G401 (cell line): ENCODE data around the gene RNU7-1. TPM values are rescaled to one million over a fixed set of nuclear protein-coding genes. Genes with fewer than 3 reads are reported as not detected.
"Not testable (repeated sequence)": the region's sequence is repeated elsewhere in the genome, so short reads cannot be mapped to it uniquely, and the experiment has no call there.

Experiments used
- DNase-seq: peaks from one replicate; pipeline ENCODE4 v3.0.0-alpha.2; 2015; ENCODE audit warnings: low spot score
- in situ Hi-C: cut with HindIII; loops from 2 replicates; pipeline ENCODE4 v1.10.0; 2016; ENCODE audit warnings: low sequenced_read_pairs, mixed read lengths
- total RNA-seq: library from RNA; depleted of rRNA; stranded (reverse); fragments of >200 nt; shearing (Covaris generic); gene quantifications from 2 replicates; pipeline ENCODE4 v1.2.3, GENCODE V29; 2014; rRNA removed

RNU7-1 gene
- total RNA-seq, result not detected in 2 replicates

DNA sequence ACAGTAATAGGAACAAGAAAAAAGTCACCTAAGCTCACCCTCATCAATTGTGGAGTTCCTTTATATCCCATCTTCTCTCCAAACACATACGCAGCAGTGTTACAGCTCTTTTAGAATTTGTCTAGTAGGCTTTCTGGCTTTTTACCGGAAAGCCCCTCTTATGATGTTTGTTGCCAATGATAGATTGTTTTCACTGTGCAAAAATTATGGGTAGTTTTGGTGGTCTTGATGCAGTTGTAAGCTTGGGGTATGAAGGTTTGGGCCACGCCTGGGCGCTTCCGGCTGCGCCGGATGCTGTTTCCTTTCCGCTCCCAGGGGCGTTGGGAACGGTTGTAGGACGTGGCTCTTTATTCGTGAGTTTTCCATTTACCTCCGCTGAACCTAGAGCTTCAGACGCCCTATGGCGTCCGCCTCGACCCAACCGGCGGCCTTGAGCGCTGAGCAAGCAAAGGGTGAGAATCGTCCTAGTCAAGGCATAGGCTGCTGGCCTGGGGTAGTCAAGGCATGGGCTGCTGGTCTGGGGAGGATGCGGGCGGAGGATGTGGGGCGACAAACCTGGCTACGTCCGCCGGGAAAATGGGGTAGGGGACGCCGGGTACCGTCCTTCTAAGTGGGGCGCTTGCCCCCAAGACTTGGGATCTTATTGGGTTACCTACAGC is at the start of gene RNU7-1, which contains the start of gene C12orf57:
Gene RNU7-1 (plus strand): TSS at position 95 of the 659 bp plus-strand sequence.
Gene C12orf57 (plus strand): TSS at position 301 of the 659 bp plus-strand sequence. CDS start 100 bp downstream, at position 401.
- in situ Hi-C loops, result no loop called here
- DNase-seq, result peak; percentile 91

DNA sequence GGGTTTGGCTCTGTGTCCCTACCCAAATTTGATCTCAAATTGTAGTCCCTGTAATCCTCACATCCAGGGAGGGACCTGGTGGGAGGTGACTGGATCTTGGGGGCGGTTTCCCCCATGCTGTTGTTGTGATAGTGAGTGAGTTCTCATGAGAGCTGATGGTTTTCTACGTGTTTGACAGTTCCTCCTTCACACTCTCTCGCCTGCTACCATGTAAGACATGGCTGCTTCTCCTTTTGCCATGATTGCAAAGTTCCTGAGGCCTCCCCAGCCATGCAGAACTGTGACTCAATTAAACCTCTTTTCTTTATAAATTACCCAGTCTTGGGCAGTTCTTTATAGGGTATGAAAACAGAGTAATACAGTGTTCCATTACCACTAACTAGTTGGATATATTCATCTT is 49.3 kb upstream of the RNU7-1 start:
- DNase-seq, result no peak
- in situ Hi-C loops, result no loop called here

DNA sequence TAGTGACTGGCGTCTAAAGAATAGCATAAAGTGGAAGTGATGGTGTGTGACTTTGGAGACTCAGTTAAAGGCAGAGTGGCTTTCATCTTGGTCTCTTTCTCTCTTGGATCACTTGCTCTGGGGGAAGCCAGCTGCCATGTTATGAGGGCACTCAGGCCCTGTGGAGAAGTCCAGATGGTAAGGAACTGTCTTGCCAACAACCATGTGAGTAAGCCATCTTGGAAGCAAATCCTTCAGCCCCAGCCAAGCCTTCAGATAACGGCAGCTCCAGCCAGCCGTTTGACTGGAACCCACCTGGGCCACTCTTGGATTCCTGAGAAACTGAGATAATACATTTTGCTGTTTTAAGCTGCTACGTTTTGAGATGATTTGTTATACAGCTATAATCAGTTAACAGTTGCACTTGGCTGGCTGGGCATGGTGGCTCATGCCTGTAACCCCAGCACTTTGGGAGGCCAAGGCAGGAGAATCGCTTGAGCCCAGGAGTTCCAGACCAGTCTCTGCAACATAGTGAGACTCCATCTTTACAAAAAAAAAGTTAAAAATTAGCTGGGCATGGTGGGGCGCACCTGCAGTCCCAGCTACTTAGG is 46.7 kb upstream of the RNU7-1 start:
- DNase-seq, result peak; percentile 95
- in situ Hi-C loops, result no loop called here

DNA sequence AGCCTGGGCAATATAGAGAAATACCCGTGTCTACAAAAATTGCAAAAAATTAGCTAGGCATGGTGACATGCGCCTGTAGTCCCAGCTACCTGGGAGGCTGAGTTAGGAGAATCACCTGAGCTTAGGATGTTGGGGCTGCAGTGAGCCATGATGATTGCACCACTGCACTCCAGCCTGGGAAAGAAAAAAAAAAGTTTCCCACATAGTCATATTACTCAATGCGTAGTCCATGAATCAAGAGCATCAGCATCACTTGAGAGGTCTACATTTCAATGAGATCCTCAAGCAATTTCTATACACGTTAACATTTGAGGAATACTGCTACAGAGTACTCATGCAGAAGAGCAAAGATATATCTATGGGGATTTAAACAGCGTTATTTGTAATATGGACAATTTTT is 44.2 kb upstream of the RNU7-1 start:
- in situ Hi-C loops, result no loop called here
- no peak for DNase-seq

DNA sequence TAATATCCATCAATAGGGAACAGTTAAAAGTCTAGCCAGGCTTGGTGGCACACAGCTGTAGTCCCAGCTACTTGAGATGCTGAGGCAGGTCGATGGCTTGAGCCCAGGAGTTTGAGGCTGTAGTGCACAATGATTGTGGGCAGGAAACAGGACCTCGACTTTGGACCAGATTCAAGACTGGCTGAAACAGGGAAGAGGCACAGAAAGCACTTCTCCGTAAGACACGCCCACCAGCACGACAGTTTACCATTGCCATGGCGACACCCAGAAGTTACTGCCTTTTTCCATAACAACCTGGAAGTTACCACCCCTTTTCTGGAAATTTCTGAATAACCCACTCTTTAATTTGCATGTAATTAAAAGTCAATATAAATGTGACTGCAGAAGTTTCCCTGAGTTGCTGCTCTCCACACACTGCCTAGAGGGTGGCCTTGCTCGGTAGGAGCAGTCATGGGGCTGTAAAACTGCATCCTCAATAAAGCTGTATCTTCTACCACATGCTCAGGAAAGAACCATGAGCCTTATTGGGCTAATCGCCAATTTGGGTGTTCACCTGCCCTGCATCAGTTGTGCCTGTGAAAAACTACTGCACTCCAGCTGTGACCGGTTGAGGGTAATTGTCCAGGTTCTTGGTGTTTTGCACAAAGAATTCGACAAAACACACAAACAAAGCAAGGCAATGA is 43.6 kb upstream of the RNU7-1 start:
- DNase-seq, result peak; percentile 49
- in situ Hi-C loops, result no loop called here

DNA sequence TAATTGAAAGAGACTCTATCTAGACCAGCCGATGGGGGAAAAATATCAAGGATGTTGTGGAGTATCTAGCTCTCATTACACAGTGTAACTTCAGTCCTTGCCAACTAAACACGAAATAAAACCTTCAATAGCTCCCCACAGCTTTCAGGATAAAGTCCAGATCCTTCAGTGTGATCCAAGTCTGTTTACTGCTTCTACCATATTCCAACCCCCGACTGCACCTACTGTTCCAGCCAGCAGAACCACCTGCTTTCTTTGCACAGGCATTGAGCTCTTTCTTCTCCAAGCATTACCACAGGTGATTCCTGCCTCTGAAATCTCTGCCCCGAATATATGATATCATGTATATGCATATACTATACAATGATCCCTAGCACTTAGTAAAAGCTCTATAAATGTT is 41.2 kb upstream of the RNU7-1 start:
- in situ Hi-C loops, result no loop called here

DNA sequence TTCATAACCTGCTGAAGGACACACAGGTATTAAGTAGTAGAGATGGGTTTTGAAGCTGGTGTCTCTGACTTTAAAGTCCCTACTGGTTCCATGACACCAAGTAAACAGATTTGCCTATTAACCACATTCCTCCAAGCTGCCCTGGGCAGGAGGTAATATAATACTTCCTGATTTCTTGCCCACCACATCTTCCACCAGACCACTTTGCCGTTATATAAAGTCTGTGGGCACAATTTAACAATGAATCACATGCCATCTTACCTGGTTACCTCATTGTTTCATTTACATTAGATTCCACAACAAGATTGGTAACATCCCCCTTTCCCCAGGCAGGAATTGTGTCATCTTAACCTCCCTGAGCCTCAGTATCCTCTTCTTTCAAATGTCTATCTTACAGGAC is 39.9 kb upstream of the RNU7-1 start:
- in situ Hi-C loops, result no loop called here
- no peak for DNase-seq

More for the DNA sequence above, 41.2 kb upstream of the RNU7-1 start:
- peak; percentile 77 for DNase-seq

DNA sequence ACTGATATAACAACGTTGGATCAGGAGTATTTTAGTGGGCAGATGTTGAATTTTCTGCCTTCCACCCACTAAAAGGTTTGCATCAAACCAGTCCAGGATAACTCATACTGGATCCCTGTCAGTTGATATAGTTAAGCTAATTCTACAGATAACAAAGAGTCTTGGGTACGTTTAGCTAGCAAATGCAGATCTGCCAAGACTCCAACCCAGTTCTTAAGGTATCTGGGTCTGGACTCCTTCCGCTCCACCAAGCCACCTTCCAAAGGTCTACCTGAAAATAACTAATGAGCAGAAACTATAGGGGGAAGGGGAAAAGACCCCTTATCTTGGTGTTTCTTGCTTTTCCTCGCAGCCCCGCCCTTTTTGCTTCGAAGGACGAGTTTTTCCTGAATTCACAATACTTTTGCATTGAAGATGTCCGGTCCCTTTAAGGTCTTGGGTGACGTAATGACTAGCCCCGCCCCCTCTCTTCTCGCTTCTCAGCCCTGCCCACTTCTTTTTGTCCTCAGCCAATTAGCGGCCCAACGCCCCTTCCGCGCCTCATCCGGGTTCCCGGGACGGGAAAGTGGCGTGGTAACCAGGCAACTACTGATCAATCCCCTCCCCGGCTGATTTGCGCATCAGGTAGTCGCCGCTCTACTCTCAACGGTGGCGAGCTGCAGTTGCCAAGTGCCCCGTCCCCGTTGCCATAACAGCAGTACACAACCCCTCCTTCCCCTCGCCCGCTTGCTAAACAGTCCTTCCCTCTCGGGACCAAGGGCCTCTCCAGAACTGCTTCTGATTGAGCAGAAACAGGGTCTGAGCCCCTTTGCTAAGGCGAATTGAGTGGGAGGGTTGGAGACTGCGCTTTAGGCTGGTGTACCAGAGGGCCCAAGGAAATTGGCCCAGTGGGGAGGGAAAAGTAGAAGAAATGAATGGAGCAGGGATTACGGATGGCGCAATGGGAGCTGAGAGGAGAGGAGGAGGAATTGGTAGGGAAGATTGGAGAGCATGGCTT is 39.0 kb upstream of the RNU7-1 start, which contains the start of gene LRRC23:
Gene LRRC23 (plus strand): TSS at position 543 of the 997 bp plus-strand sequence. CDS start 812 bp downstream, outside the sequence.
- in situ Hi-C loops, result no loop called here
- DNase-seq, result peak; percentile 99

DNA sequence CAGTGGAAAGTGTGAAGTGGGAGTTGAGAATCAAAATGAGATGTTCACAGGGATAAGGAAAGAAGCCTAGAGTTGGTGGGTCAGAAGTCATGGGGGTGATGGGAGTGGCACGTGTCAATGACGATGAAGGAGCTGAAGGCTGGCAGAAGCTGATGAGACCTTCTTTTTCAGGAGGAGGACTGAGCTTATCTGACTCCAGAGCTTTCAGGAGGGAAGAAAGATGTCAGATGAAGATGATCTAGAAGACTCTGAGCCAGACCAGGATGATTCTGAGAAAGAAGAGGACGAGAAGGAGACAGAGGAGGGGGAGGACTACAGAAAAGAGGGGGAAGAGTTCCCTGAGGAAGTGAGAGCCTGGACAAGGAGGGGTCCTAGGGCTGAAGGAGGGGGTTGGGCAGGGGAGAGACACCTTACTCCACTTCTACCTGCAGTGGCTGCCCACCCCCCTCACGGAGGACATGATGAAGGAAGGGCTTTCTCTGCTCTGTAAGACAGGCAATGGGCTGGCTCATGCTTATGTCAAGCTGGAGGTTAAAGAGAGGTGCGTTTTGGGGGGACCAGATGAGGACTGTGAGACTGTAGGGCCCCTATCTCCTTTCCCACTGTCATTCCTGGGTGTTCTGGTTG is 38.1 kb upstream of the RNU7-1 start:
- in situ Hi-C loops, result no loop called here
- no peak for DNase-seq

DNA sequence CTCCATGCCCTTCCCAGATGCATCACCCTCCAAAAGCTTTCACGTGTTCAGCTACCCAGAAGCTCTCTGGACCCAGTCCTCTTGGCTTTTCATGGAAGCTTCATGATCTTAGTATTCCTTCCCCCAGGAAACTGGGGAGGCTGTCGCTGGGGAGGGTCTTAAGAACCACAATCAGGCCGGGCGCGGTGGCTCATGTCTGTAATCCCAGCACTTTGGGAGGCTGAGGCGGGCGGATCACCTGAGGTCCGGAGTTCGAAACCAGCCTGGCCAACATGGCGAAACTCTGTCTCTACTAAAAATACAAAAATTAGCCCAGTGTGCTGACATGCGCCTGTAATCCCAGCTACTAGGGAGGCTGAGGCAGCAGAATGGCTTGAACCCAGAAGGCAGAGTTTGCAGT is 35.5 kb upstream of the RNU7-1 start:
- DNase-seq, in situ Hi-C loops: not testable (repeated sequence)

DNA sequence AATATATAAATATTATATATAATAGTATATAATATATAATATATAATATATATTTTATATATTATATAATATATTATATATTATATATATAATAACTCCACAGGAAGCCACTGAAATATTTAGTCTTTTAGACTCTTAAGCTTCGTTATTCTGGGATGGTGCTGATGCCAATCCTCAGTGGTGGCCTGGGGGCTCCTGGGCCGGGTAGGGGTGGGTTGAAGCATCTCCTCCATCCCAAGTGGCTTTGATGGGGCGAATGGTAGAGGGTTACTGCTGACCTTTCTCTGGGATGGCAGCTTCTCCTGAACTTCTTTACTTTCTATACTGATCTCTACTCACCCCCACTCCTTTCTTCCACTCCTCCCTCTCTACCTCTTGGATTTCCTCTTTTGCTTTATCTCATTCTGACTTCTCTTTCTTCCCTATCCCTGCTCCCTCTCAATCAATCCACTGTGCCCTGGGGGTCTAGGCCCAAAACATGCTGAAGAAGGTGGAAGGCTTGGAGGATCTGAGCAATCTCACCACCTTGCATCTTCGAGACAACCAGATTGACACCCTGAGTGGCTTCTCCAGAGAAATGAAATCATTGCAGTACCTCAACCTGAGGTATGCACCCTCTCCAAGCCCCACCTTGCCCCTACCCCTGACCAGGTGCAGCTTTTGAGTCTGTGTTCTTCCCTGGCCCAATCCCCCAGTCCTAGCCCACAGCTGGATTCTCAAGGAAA is 34.0 kb upstream of the RNU7-1 start:
- DNase-seq, result no peak
- in situ Hi-C loops, result no loop called here

DNA sequence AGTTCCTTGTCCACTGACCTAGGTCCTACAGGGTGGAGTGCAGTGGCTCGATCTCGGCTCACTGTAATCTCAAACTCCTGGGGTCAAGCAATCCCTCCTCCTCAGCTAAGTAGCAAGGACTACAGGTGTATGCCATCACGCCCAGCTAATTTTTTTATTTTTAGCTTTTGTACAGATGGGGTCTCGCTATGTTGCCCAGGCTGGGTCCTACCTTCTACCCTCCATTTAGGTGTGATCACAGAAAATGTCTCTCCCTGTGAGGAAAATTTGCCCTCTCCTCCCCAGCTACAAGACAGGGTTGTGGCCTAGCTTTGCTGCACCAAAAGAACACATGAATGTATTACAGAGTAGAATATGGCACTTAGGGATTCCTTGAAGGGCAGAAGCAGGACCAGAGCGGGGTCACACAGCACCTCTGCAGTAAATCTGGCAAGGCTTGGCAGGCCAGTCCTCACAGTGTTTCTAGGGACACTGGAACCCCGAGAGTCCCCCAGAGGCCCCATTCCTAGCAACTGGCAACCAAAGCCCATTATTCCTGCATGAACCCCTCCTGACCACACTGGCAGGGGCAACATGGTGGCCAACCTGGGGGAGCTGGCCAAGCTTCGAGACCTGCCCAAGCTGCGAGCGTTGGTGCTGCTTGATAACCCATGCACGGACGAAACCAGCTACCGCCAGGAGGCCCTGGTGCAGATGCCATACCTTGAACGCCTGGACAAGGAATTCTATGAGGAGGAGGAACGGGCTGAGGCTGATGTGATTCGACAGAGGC is 31.3 kb upstream of the RNU7-1 start:
- in situ Hi-C loops, result no loop called here
- DNase-seq, result no peak

DNA sequence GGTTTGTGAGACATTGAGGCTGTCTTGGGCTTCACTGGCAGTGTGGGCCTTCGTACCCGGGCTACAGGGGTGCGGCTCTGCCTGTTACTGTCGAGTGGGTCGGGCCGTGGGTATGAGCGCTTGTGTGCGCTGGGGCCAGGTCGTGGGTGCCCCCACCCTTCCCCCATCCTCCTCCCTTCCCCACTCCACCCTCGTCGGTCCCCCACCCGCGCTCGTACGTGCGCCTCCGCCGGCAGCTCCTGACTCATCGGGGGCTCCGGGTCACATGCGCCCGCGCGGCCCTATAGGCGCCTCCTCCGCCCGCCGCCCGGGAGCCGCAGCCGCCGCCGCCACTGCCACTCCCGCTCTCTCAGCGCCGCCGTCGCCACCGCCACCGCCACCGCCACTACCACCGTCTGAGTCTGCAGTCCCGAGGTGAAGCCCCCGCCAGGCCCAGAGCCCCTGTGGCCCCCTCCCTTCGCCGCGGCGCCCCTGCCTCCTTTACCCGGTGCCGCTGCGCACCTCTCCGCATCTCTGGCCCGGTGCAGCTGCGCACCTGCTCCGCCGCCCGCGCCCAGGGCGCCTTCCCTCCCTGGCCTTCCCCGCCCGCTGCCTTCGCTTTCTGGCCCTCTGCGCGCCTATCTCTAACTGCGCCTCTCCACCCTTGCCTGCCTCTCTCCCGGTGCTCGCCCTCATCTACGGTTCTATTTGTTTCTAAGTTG is 29.2 kb upstream of the RNU7-1 start, which contains the start of gene ENO2:
Gene ENO2 (plus strand): TSS at position 335 of the 701 bp plus-strand sequence. CDS start 1,253 bp downstream, outside the sequence.
- in situ Hi-C loops, result no loop called here

DNA sequence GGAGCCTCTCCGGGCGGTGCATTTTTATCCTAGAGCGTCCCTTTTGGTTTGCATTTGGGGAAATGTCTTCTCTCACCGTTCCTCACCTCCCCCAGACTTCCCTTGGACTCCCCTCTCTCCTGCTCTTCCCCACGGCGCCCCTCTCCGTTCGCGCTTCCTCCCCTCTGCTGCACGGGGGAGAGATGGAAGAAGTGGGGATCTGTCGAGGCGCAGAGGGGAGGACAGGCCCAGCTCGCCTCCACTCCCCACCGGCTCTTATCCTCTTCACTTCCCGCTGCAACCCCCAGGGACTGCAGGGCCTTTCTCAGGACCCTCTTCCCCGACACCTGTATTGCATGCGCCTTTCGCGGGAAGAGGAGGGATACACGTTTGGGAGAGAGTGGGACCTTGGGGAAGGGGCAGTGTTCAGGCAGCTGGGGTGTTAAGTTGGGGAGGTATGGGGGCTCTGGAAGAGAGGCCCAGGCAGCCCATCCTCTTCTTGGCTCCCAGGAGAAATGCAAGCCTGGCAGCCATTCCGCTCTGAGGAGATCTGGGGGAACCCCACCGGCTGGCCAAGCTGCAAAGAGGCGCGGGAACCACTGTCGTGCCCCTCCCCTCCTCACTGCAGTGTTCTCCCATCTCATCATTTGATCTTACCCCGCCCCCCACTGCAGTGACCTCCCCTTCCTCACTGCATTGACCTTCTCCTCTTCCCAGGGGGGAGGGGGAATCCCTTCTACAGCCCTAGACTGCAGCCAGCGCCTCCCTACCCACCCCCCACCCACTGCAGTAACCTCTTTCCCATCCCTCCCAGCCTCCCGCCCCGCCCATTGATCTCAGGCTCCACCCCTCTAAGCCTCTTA is 28.4 kb upstream of the RNU7-1 start:
- in situ Hi-C loops, result no loop called here
- DNase-seq, result peak; percentile 64

More for the DNA sequence above, 29.2 kb upstream of the RNU7-1 start, which contains the start of gene ENO2:
- peak; percentile 91 for DNase-seq

DNA sequence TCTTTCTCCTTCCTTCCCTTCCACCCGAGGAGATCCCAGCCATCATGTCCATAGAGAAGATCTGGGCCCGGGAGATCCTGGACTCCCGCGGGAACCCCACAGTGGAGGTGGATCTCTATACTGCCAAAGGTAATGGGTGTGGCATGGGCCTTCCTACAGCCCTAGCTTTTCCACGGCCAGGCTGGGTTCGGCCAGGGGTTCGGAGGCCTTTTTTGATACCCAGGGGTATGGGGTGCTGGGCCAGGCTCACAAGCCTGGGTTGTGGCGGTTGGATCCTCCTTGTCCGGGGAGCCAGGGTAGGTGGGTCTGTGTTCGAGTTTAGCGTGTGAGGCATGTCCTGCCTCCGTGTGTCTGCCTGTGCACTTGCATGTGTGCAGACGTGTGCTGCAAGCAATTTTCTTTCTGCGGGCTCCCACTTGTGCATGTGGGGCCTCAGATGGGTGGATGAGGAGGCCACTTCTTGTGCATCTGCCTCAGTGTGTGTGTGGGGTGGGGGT is 27.8 kb upstream of the RNU7-1 start:
- no peak for DNase-seq
- in situ Hi-C loops, result no loop called here
